Esophagus muscularis mucosa (tissue), 4 donors: ENCODE results near the gene TUBB8.

Source experiments
- EP300 ChIP-seq: sonication (generic); formaldehyde crosslinking; IDR thresholded peaks from one replicate; pipeline ENCODE4 v1.6.1; 2017; ENCODE audit warnings: antibody characterized with exemption
- POLR2A ChIP-seq: fragments of 450-650 bp; IDR thresholded peaks from one replicate; pipeline ENCODE4 v1.6.1; 2017; ENCODE audit warnings: antibody characterized with exemption, moderate library complexity, mild to moderate bottlenecking, low read depth
- POLR2AphosphoS5 ChIP-seq, 2 donors: sonication (generic); formaldehyde crosslinking; IDR thresholded peaks; one replicate each; pipeline ENCODE4 v1.6.1; 2017; ENCODE audit warnings: antibody characterized with exemption in 2 of 2
- TF ChIP-seq, protein P1 (sequence below), 3 experiments: fragments of 200-600 bp in 2 of 3; fragments of 450-650 bp in 1 of 3; sonication (generic) in 2 of 3; IDR thresholded peaks; one replicate each; pipeline ENCODE4 v1.5.1; 2017 to 2019; ENCODE audit warnings: antibody characterized with exemption in 3 of 3, mild to moderate bottlenecking in 2 of 3, moderate library complexity in 1 of 3

- TF ChIP-seq EP300 (no peak), POLR2A (no peak), POLR2AphosphoS5 (IDR thresholded peaks at IDR 0.05) (no peak)
- TF ChIP-seq, protein P1, sequence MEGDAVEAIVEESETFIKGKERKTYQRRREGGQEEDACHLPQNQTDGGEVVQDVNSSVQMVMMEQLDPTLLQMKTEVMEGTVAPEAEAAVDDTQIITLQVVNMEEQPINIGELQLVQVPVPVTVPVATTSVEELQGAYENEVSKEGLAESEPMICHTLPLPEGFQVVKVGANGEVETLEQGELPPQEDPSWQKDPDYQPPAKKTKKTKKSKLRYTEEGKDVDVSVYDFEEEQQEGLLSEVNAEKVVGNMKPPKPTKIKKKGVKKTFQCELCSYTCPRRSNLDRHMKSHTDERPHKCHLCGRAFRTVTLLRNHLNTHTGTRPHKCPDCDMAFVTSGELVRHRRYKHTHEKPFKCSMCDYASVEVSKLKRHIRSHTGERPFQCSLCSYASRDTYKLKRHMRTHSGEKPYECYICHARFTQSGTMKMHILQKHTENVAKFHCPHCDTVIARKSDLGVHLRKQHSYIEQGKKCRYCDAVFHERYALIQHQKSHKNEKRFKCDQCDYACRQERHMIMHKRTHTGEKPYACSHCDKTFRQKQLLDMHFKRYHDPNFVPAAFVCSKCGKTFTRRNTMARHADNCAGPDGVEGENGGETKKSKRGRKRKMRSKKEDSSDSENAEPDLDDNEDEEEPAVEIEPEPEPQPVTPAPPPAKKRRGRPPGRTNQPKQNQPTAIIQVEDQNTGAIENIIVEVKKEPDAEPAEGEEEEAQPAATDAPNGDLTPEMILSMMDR (IDR thresholded peaks at IDR 0.05) = no peak
Observed at GRCh38 chr10:79532-80215, 30.6 kb upstream of the TUBB8 start.
